Tracheal epithelial cell (primary cell): ENCODE measurements around the gene LDLRAD1. TPM values are rescaled to one million over a fixed set of nuclear protein-coding genes. Genes with fewer than 3 reads are reported as not detected.

Source experiments
- total RNA-seq: library from RNA; depleted of rRNA; stranded (reverse); fragments of >200 nt; gene quantifications from 2 replicates; pipeline ENCODE4 v1.2.1, GENCODE V29; 2014

LDLRAD1 gene
- under 0.01 and 0.64 TPM in 2 replicates for total RNA-seq

DNA sequence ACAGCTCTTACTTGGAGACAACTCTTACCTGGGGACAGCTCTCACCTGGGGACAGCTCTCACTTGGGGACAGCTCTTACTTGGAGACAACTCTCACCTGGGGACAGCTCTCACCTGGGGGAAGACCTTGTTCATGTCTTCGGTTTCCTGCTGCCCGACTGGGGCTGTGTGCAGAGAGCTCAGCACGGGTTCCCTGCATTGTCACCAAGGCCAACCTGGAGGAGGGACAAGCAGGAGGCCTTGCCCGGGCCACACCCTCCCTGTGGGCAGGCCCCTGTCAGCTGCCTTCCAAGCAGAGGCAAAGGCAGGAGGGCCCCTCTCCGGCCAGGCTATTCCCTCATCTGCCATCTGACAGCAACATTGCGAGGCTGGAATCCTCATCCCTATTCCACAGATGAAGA lies at the start of gene LDLRAD1:
LDLRAD1 (minus strand) TSS at position 208 of the 400 bp plus-strand sequence; CDS start at position 134, 74 bp downstream.

DNA sequence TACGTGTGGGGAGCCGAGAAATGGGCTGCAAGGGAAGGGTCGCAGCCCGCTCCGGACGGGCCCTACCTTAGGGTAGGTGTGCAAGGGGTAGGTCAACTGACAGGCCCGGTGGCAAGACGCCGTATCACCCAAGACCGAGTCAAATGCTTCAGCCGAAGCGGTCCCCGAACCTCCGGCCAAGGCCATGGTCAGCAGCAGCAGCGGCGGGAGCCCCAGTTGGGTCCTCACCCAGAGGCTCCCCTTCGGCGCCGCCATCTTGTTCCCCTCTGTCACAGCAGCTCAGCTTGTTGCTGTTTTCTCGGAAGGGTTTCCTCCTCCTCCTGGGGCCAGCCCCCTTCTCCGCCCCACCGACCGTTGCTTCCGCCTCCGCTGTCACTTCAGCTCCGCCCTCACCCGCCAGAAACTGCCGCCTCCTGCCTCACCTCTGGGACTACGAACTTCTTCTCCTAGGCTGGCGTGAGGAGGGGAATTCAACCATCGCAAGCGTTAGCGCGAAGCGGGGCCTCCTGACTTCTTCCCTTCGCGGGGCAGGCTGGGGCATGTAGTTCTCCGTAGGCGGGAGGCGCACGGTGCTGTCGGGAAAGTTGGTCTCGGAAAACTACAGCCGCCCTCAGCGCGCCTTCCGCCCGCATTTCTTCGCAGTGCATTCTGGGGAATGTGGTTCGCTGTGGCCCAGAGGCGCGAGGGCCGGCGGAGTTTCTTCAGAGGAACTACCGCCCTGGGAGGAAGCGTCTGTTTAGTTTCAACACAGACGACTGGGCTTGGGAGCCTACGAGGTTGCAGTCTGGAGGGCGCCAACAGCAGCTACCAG lies 35.2 kb upstream of the LDLRAD1 start, which contains the start of the genes TCEANC2 and TMEM59:
TCEANC2 (plus strand) TSS at position 675 of the 811 bp plus-strand sequence. CDS start 815 bp downstream, outside the sequence.
TMEM59 (minus strand) TSS at position 271 of the 811 bp plus-strand sequence; CDS start at position 255, 16 bp downstream.

Other genes with a start within 250 kb of the LDLRAD1 start
- 20.2 and 24.7 TPM in 2 replicates for gene NDC1, start 179.9 kb downstream of the LDLRAD1 start, total RNA-seq
- gene YIPF1, start 128.4 kb downstream of the LDLRAD1 start, total RNA-seq, result 16.4 and 27.7 TPM in 2 replicates
- gene DIO1, start 124.0 kb downstream of the LDLRAD1 start, total RNA-seq, result not detected in 2 replicates
- 10.9 and 12.3 TPM in 2 replicates for gene IFT25, start 72.5 kb downstream of the LDLRAD1 start, total RNA-seq
- 50.7 and 52.3 TPM in 2 replicates for gene LRRC42, start 71.8 kb downstream of the LDLRAD1 start, total RNA-seq
- gene TMEM59, start 35.0 kb upstream of the LDLRAD1 start, total RNA-seq, result 215 and 300 TPM in 2 replicates
- gene TCEANC2, start 35.4 kb upstream of the LDLRAD1 start, total RNA-seq, result 2.2 and 3.0 TPM in 2 replicates
- not detected in 2 replicates for gene CDCP2, start 134.8 kb upstream of the LDLRAD1 start, total RNA-seq
- gene CYB5RL, start 181.8 kb upstream of the LDLRAD1 start, total RNA-seq, result 0.72 and 4.0 TPM in 2 replicates
- 48.0 and 57.5 TPM in 2 replicates for gene MRPL37, start 182.0 kb upstream of the LDLRAD1 start, total RNA-seq